ENCODE results near the gene AMDHD1.

GRCh38 chr12:95993907-95994306, 50.8 kb downstream of the AMDHD1 start:
- no peak for TF ChIP-seq MXI1 (IDR thresholded peaks at IDR 0.05; ENCODE audit: low read depth, low read length)
- TF ChIP-seq POLR2A (IDR thresholded peaks at IDR 0.05; ENCODE audit: low read depth, low read length) = no peak
- no peak for TF ChIP-seq CTCF (IDR thresholded peaks at IDR 0.05 in 2 of 3, conservative IDR thresholded peaks at IDR 0.05 in 1 of 3; ENCODE audit: control insufficient read depth in 2 of 3, extremely low read depth in 1 of 3, insufficient read depth in 1 of 3, low read depth in 3 of 3, low read length in 3 of 3)

Measured in GM12878 (cell line).